ENCODE data around the gene DYRK3.

GRCh38 chr1:206656936-206657335, 21.6 kb downstream of the DYRK3 start:
- TF ChIP-seq POLR2A (IDR thresholded peaks at IDR 0.05; ENCODE audit: low read length): no peak
- no peak for TF ChIP-seq GATA1 (IDR thresholded peaks at IDR 0.05; ENCODE audit: low read depth, low read length)
